Pancreas (tissue), 10 donors: Measurements from ENCODE around the gene MTA2. TPM values are rescaled to one million over a fixed set of nuclear protein-coding genes. Genes with fewer than 3 reads are reported as not detected.
"Not testable (repeated sequence)": the region's sequence is repeated elsewhere in the genome, so short reads cannot be mapped to it uniquely, and the experiment has no call there.

Source experiments
- ATAC-seq, 4 donors: fragments of 200-7000 bp; cut with Tn5 transposase; one replicate each; pipeline versions ENCODE4 v1.8.0 to v1.9.1; 2020; ENCODE audit warnings: mild to moderate bottlenecking in 4 of 4, moderate library complexity in 4 of 4
- DNase-seq, 6 donors: peaks; one replicate each; pipeline ENCODE4 v3.0.0-alpha.2; 2020
- FAIRE-seq: peaks from 2 replicates; lab custom pipeline; 2012; peaks lifted over from hg19 to GRCh38; lab: Jason Lieb, UNC
- H3K27ac ChIP-seq, 4 donors: fragments of 200-600 bp; sonication (generic); 1 replicate in 3 of 4; 2 replicates in 1 of 4; pipeline versions ENCODE4 v1.5.0 to v1.8.0; 2020
- H3K27me3 ChIP-seq, 4 donors: fragments of 200-600 bp; one replicate each; pipeline ENCODE4 v1.8.0; 2021
- H3K36me3 ChIP-seq, 3 donors: fragments of 200-600 bp; sonication (generic) in 1 of 3; one replicate each; pipeline versions ENCODE4 v1.5.0 to v1.8.0; 2020 to 2021
- H3K4me1 ChIP-seq, 3 donors: fragments of 200-600 bp; one replicate each; pipeline ENCODE4 v1.8.0; 2021
- H3K4me3 ChIP-seq, 4 donors: fragments of 200-600 bp; sonication (generic) in 2 of 4; one replicate each; pipeline versions ENCODE4 v1.5.0 to v1.8.0; 2020 to 2021
- H3K9me3 ChIP-seq, 4 donors: fragments of 200-600 bp; one replicate each; pipeline ENCODE4 v1.8.0; 2021
- WGBS, 2 donors: extraction: QIAGEN DNeasy Blood & Tissue Kit; methylation state at CpG; one replicate each; pipeline ENCODE4 v1.1.7; 2013; 5-methylcytosine and 5-hydroxymethylcytosine counted together
- intact Hi-C, 3 donors: fragments of 100-400 bp; cut with DNase I; formaldehyde crosslinking; loops; one replicate each; pipeline versions ENCODE4 v1.11.1 to v1.14.2; 2022
- polyA plus RNA-seq, 2 donors: library from polyadenylated mRNA; stranded (reverse); fragments of 200-250 nt; gene quantifications; one replicate each; pipeline ENCODE4 v1.2.3, GENCODE V29; 2013
- total RNA-seq, 6 donors: library from RNA; stranded (reverse); fragmentation: NEBNext Ultra II Directional in 4 of 6; extraction: Animal tissue kit (Norgen Biotek cat#: 25700) in 4 of 6; gene quantifications; one replicate each; pipeline versions ENCODE4 v1.2.1 to v1.2.4, GENCODE V29; 2021 to 2023
- TF ChIP-seq, protein P1 (sequence below), 4 donors: fragments of 200-600 bp; sonication (generic) in 3 of 4; IDR thresholded peaks; one replicate each; pipeline versions ENCODE4 v1.5.0 to v1.8.0; 2021; ENCODE audit warnings: antibody characterized with exemption in 4 of 4
- donor health status: healthy with polysubstance abuse.
- donor health status: DM: no; HTN: no; CAD: no; lungs with moderate emphysema.
- donor health status: DM: no; HTN: no; CAD: no.
- donor health status: control.
- donor health status: control.
- donor health status: Bipolar disorder and iron deficiency.
- donor health status: DM: yes; HTN: yes; CAD: no.
- donor health status: DM: no; HTN: no; CAD: no.
- donor health status: DM: no; HTN: no; CAD: no.
- donor health status: DM: yes; HTN: yes; CAD: no.

The MTA2 gene
- total and polyA plus RNA-seq, 8 donors: 14.7 to 42.3 (median 24.4) TPM

- intact Hi-C loops: no loop called here
- 1 to 2% methylated on average over 33 of the region's 33 CpGs for WGBS, 2 donors
- peak overlapping the region; percentile 75 to 98 (median 89) for H3K27ac ChIP-seq
- H3K4me1 ChIP-seq: peaks cover 6 to 13% (median 13%) of the 10 kb centered on the region in 3 donors
- H3K36me3 ChIP-seq: peaks cover 0 to 40% (median 9%) of the 10 kb centered on the region in 3 donors
- no peaks in the 10 kb centered on the region for H3K9me3 ChIP-seq
- DNase-seq (peak in 5 of 6 donors; percentile 43 to 83 (median 62)), ATAC-seq (peak; percentile 16 to 40 (median 36)), FAIRE-seq (no peak)
- H3K4me3 ChIP-seq: peak overlapping the region; percentile 22 to 73 (median 56)
- TF ChIP-seq, protein P1, sequence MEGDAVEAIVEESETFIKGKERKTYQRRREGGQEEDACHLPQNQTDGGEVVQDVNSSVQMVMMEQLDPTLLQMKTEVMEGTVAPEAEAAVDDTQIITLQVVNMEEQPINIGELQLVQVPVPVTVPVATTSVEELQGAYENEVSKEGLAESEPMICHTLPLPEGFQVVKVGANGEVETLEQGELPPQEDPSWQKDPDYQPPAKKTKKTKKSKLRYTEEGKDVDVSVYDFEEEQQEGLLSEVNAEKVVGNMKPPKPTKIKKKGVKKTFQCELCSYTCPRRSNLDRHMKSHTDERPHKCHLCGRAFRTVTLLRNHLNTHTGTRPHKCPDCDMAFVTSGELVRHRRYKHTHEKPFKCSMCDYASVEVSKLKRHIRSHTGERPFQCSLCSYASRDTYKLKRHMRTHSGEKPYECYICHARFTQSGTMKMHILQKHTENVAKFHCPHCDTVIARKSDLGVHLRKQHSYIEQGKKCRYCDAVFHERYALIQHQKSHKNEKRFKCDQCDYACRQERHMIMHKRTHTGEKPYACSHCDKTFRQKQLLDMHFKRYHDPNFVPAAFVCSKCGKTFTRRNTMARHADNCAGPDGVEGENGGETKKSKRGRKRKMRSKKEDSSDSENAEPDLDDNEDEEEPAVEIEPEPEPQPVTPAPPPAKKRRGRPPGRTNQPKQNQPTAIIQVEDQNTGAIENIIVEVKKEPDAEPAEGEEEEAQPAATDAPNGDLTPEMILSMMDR (IDR thresholded peaks at IDR 0.05): no peak
- H3K27me3 ChIP-seq: no peaks in the 10 kb centered on the region
These were observed 27.1 kb downstream of the MTA2 start for GRCh38 chr11:62574363-62575071.

GRCh38 chr11:62573592-62574362 lies 27.9 kb downstream of the MTA2 start, which contains the start of gene EEF1G:
Gene EEF1G, minus strand, starts transcription at chr11:62573891. Its CDS starts 49 bp downstream, at chr11:62573842.
- H3K4me1 ChIP-seq: peaks cover 6 to 13% (median 13%) of the 10 kb centered on the region in 3 donors
- H3K9me3 ChIP-seq: no peaks in the 10 kb centered on the region
- FAIRE-seq (peak; percentile 56), ATAC-seq (peak; percentile 91 to 97 (median 94)), DNase-seq (peak; percentile 93 to 100 (median 98))
- H3K27ac ChIP-seq: peak within 1 kb of the TSS; percentile 75 to 98 (median 89)
- H3K27me3 ChIP-seq: no peaks in the 10 kb centered on the region
- 0% methylated on average over 45 to 46 of the region's 46 CpGs for WGBS, 2 donors
- intact Hi-C loops: loop anchor here in 1 of 3 donors (2.0 kb wide), 1 partner anchor 17 kb away; no protein-coding TSS in a partner anchor
- H3K36me3 ChIP-seq: peaks cover 0 to 37% (median 5%) of the 10 kb centered on the region in 3 donors
- TF ChIP-seq, protein P1 (IDR thresholded peaks at IDR 0.05): no peak
- peak within 1 kb of the TSS; percentile 57 to 78 (median 66) for H3K4me3 ChIP-seq

- Histone ChIP-seq H3K4me1 (peaks cover 6 to 13% (median 13%) of the 10 kb centered on the region in 3 donors), H3K27ac (peak overlapping the region; percentile 12 to 76 (median 42)), H3K4me3 (peak overlapping the region; percentile 57 to 78 (median 66)), H3K9me3 (no peaks in the 10 kb centered on the region), H3K36me3 (peaks cover 0 to 30% (median under 1%) of the 10 kb centered on the region in 3 donors), H3K27me3 (no peaks in the 10 kb centered on the region)
- ATAC-seq: peak in 3 of 4 donors; percentile 0 to 6 (median 2)
- TF ChIP-seq, protein P1 (IDR thresholded peaks at IDR 0.05): no peak
- peak in 1 of 6 donors; percentile 51 for DNase-seq
- WGBS, 2 donors: 0% methylated on average over 33 of the region's 33 CpGs
- intact Hi-C loops: loop anchor here in 1 of 3 donors (2.0 kb wide), 1 partner anchor 16 kb away; no protein-coding TSS in a partner anchor
- FAIRE-seq: no peak
These were observed 28.6 kb downstream of the MTA2 start for GRCh38 chr11:62573006-62573591.

- WGBS, 2 donors: 69 to 70% methylated on average over 12 of the region's 12 CpGs
- H3K27me3 ChIP-seq: no peaks in the 10 kb centered on the region
- ATAC-seq (no peak), FAIRE-seq (no peak), DNase-seq (no peak)
- H3K36me3 ChIP-seq: peaks cover 2 to 32% (median 7%) of the 10 kb centered on the region in 3 donors
- no peaks in the 10 kb centered on the region for H3K9me3 ChIP-seq
- TF ChIP-seq, protein P1 (IDR thresholded peaks at IDR 0.05): no peak
- intact Hi-C loops: loop anchor here in 1 of 3 donors (2.0 kb wide), 1 partner anchor 16 kb away; no protein-coding TSS in a partner anchor
- peak overlapping the region in 2 of 4 donors; percentile 58 to 73 for H3K4me3 ChIP-seq
- H3K27ac ChIP-seq: no peak overlapping the region
- peaks cover 6 to 13% (median 13%) of the 10 kb centered on the region in 3 donors for H3K4me1 ChIP-seq
These were observed 29.2 kb downstream of the MTA2 start for GRCh38 chr11:62572431-62572830.

- H3K9me3 ChIP-seq, H3K27me3 ChIP-seq, FAIRE-seq, intact Hi-C loops, H3K27ac ChIP-seq, DNase-seq, H3K4me3 ChIP-seq, ATAC-seq: not testable (repeated sequence)
- WGBS, 2 donors: 73 to 80% methylated on average over 5 of the region's 5 CpGs
- Histone ChIP-seq H3K36me3 (peaks cover 7 to 41% (median 9%) of the 10 kb centered on the region in 3 donors), H3K4me1 (peaks cover 6 to 13% (median 13%) of the 10 kb centered on the region in 3 donors)
These were observed 30.2 kb downstream of the MTA2 start for GRCh38 chr11:62571493-62571892.

DNA sequence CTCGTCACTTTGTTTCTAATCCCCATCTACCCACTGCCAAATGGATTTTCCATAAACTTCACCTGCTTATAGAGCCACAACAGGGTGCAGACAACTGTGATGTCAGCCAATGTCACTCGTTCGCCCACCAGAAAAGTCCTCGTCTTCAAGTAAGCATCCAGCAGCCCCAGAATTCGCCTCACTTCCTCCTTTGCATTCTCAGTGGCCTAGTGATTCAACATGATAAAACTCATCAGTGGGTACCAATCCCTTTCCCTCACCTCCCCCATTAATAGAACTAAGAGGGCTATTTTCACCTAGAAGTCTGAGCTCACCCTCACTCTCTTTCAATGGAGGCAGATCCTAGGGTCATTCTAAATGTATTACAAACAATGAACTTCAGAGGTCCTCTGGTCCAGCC lies 30.8 kb downstream of the MTA2 start:
- H3K4me1 ChIP-seq: peaks cover 6 to 13% (median 13%) of the 10 kb centered on the region in 3 donors
- H3K4me3 ChIP-seq: not testable (repeated sequence)

More for the DNA sequence above, 30.8 kb downstream of the MTA2 start:
- FAIRE-seq, H3K27me3 ChIP-seq, intact Hi-C loops, H3K9me3 ChIP-seq, H3K27ac ChIP-seq, DNase-seq, ATAC-seq: not testable (repeated sequence)
- 95 to 96% methylated on average over 5 of the region's 5 CpGs for WGBS, 2 donors
- H3K36me3 ChIP-seq: peaks cover 7 to 47% (median 13%) of the 10 kb centered on the region in 3 donors
